SK-N-MC (cell line): ENCODE results near the gene MAGI3.
"Not testable (repeated sequence)": the region's sequence is repeated elsewhere in the genome, so short reads cannot be mapped to it uniquely, and the experiment has no call there.

Experiments
- DNase-seq: peaks from one replicate; pipeline ENCODE4 v3.0.0-alpha.2; 2011; ENCODE audit warnings: low read depth, low spot score
- H3K27ac ChIP-seq: fragments of 200-600 bp; sonication (generic); 2 replicates; pipeline ENCODE4 v1.5.1; 2016; ENCODE audit warnings: mixed run types
- H3K36me3 ChIP-seq: fragments of 200-600 bp; sonication (generic); 2 replicates; pipeline ENCODE4 v1.6.1; 2017; ENCODE audit warnings: antibody characterized with exemption, low read length, mixed read lengths; ENCODE audit not compliant: insufficient read depth
- H3K4me3 ChIP-seq: fragments of 200-600 bp; sonication (generic); 2 replicates; pipeline ENCODE4 v1.5.1; 2016
- H3K9ac ChIP-seq: fragments of 200-600 bp; sonication (generic); 2 replicates; pipeline ENCODE4 v1.8.0; 2017; ENCODE audit warnings: mixed run types, mixed read lengths; ENCODE audit not compliant: insufficient read length
- H3K9me3 ChIP-seq: fragments of 200-600 bp; sonication (generic); 2 replicates; pipeline ENCODE4 v1.6.1; 2017; ENCODE audit warnings: low read depth, mild to moderate bottlenecking, antibody characterized with exemption, low read length, moderate library complexity, mixed read lengths
- EZH2 ChIP-seq: fragments of 200-600 bp; sonication (generic); IDR thresholded peaks from one replicate; pipeline ENCODE4 v1.6.1; 2017; ENCODE audit warnings: antibody characterized with exemption
- FOXP2 ChIP-seq: optimal IDR thresholded peaks from 2 replicates; pipeline ENCODE3; 2011; ENCODE audit warnings: mild to moderate bottlenecking, moderate library complexity; ENCODE audit not compliant: insufficient read depth; ENCODE audit errors: extremely low read length, control extremely low read depth
- POLR2AphosphoS5 ChIP-seq: IDR thresholded peaks from 2 replicates; pipeline ENCODE4 v1.6.1; 2012; ENCODE audit warnings: mild to moderate bottlenecking, low read depth, low read length, borderline replicate concordance

Gene MAGI3

GRCh38 chr1:113479713-113480676 is 89.7 kb downstream of the MAGI3 start:
- H3K36me3 ChIP-seq = no peaks in the 10 kb centered on the region
- TF ChIP-seq EZH2 (no peak), FOXP2 (no peak), POLR2AphosphoS5 (no peak)
- H3K9ac ChIP-seq = no peak overlapping the region
- H3K4me3 ChIP-seq = no peak overlapping the region
- DNase-seq = no peak
- no peak overlapping the region for H3K27ac ChIP-seq
- no peaks in the 10 kb centered on the region for H3K9me3 ChIP-seq

DNA sequence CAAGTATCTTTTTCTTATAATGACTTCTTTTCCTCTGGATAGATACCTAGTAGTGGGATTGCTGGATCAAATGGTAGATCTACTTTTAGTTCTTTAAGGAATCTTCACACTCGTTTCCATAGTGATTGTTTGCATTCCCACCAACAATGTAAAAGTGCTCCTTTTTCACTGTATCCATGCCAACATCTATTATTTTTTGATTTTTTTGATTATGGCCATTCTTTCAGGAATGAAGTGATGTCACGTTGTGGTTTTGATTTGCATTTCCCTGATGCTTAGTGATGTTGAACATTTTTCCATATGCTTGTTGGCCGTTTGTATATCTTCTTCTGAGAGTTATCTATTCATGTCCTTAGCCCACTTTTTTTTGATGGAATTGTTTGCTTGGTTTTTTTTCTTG is 94.8 kb downstream of the MAGI3 start:
- not testable (repeated sequence) for DNase-seq, H3K36me3 ChIP-seq, H3K27ac ChIP-seq, H3K4me3 ChIP-seq, H3K9ac ChIP-seq, H3K9me3 ChIP-seq

- Histone ChIP-seq H3K36me3 (no peaks in the 10 kb centered on the region), H3K9ac (no peak overlapping the region), H3K27ac (no peak overlapping the region), H3K4me3 (no peak overlapping the region), H3K9me3 (no peaks in the 10 kb centered on the region; the same call in 1 of the 2 replicates)
- no peak for DNase-seq
- TF ChIP-seq FOXP2 = no peak
- no peak for TF ChIP-seq EZH2
- TF ChIP-seq POLR2AphosphoS5 = no peak
Measured at GRCh38 chr1:113488576-113489177, 98.4 kb downstream of the MAGI3 start.

DNA sequence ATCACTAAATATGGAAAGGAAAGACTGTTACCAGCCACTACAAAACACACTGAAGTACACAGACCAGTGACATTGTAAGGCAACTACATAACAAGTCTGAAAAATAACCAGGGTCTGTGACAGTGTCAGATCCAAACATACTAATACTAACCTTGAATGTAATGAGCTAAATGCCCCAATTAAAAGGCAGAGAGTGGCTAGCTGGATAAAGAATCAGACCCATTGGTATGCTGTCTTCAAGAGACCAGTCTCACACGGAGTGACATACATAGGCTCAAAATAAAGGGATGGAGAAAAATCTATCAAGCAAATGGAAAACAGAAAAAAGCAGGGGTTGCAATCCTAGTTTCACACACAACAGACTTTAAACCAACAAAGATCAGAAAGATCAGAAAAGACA is 100.1 kb downstream of the MAGI3 start:
- no peaks in the 10 kb centered on the region; the same call in 1 of the 2 replicates for H3K9me3 ChIP-seq
- TF ChIP-seq FOXP2 (no peak), POLR2AphosphoS5 (no peak), EZH2 (no peak)
- DNase-seq = no peak
- H3K4me3 ChIP-seq = no peak overlapping the region
- no peak overlapping the region for H3K27ac ChIP-seq
- H3K36me3 ChIP-seq = no peaks in the 10 kb centered on the region
- no peak overlapping the region for H3K9ac ChIP-seq

- H3K9ac ChIP-seq = no peak overlapping the region
- H3K9me3 ChIP-seq = no peaks in the 10 kb centered on the region; the same call in 1 of the 2 replicates
- no peaks in the 10 kb centered on the region for H3K36me3 ChIP-seq
- TF ChIP-seq FOXP2 (no peak), EZH2 (no peak), POLR2AphosphoS5 (no peak)
- no peak for DNase-seq
- no peak overlapping the region for H3K4me3 ChIP-seq
- no peak overlapping the region for H3K27ac ChIP-seq
Measured at GRCh38 chr1:113493533-113493932, 103.2 kb downstream of the MAGI3 start.

DNA sequence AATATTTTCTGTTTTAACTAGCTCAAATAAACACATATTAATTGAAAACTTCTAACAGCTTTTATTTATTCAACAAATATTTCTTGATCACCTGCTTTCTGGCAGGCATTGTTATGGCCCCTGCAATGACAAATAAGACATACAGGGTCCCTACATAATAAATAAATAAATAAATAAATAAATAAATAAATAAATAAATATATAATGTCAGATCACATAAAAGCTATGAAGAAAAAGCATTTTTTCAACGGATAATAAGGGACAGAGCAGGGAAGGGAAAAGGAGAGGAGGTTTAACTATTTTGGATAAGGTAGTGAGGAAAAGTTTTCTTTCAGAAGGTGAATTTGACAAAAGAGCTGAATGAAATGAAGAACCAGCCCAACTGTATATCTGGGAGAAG is 115.0 kb downstream of the MAGI3 start:
- Histone ChIP-seq H3K36me3 (no peaks in the 10 kb centered on the region), H3K9me3 (no peaks in the 10 kb centered on the region), H3K4me3 (no peak overlapping the region), H3K9ac (no peak overlapping the region), H3K27ac (no peak overlapping the region)
- TF ChIP-seq EZH2 = no peak
- no peak for TF ChIP-seq FOXP2
- no peak for TF ChIP-seq POLR2AphosphoS5
- DNase-seq = no peak

- Histone ChIP-seq H3K27ac (no peak overlapping the region), H3K4me3 (no peak overlapping the region), H3K36me3 (no peaks in the 10 kb centered on the region), H3K9me3 (no peaks in the 10 kb centered on the region), H3K9ac (no peak overlapping the region)
- TF ChIP-seq FOXP2 (no peak), POLR2AphosphoS5 (no peak), EZH2 (no peak)
- no peak for DNase-seq
Measured at GRCh38 chr1:113507552-113508214, 117.4 kb downstream of the MAGI3 start.

DNA sequence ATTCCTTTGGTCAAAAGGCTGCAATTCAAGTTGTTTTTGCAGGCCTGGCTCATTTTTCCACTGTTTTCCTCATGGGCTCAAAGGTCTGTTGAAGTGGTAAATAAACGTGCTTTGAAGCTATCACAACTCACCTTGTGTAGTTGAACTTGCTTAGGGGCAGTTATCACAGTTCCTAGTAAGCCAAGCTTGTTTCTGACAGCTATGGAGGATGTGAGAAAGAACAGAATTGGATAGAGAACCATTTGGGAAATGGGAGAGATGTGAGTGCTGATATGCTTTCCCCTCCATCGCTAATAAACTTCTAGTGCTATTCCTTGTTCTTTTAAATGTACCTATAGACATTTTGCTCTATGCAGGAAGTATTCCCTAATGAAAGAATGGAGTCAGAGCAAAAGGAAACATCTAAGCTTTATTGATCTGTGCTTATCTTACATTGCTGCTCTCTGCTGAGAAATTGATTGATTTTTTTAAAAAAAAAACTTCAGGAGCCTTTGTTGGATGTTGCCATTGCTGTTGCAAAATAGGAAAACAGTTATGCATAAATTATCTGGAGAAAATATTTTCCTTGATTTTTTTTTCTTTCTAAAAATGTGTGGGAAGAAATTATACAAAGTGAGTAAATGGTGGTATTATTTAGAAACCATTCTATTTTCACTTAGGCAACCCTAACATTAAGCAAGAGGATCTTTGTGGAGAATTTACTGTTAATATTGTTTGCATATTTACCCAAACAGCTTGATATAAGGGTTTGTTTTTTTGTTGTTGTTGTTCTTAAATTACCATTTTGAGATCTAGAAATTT is 118.2 kb downstream of the MAGI3 start:
- no peak for TF ChIP-seq POLR2AphosphoS5
- no peak for TF ChIP-seq FOXP2
- TF ChIP-seq EZH2 = no peak
- Histone ChIP-seq H3K9ac (no peak overlapping the region), H3K36me3 (no peaks in the 10 kb centered on the region), H3K4me3 (no peak overlapping the region), H3K27ac (no peak overlapping the region), H3K9me3 (no peaks in the 10 kb centered on the region)
- no peak for DNase-seq

- not testable (repeated sequence) for H3K9ac ChIP-seq, H3K36me3 ChIP-seq, H3K4me3 ChIP-seq, DNase-seq, H3K9me3 ChIP-seq, H3K27ac ChIP-seq
Measured at GRCh38 chr1:113509766-113510165, 119.5 kb downstream of the MAGI3 start.
